ENCODE measurements around the gene PRLR.

PRLR gene

GRCh38 chr5:35237580-35238376, 7.5 kb upstream of the PRLR start:
- H3K4me1 ChIP-seq (ENCODE audit: control insufficient read depth, insufficient read depth, low read length, poor library complexity, severe bottlenecking): no peaks in the 10 kb centered on the region
- H3K27ac ChIP-seq (ENCODE audit: insufficient read depth, low read length, poor library complexity, severe bottlenecking): no peak overlapping the region
- peaks cover 4% of the 10 kb centered on the region for H3K27me3 ChIP-seq (replicated peaks; ENCODE audit: control insufficient read depth, insufficient read depth, low read length, poor library complexity, severe bottlenecking)
- no peaks in the 10 kb centered on the region for H3K9me3 ChIP-seq (ENCODE audit: control insufficient read depth, low read length)
- no peak overlapping the region for H3K4me3 ChIP-seq (ENCODE audit: insufficient read depth, low read depth, low read length, poor library complexity, severe bottlenecking)
- DNase-seq: no peak
- H3K36me3 ChIP-seq (ENCODE audit: control insufficient read depth, insufficient read depth, low read length): no peaks in the 10 kb centered on the region

GRCh38 chr5:35236770-35237169, 6.5 kb upstream of the PRLR start:
- Histone ChIP-seq H3K4me3 (ENCODE audit: insufficient read depth, low read depth, low read length, poor library complexity, severe bottlenecking) (no peak overlapping the region), H3K36me3 (ENCODE audit: control insufficient read depth, insufficient read depth, low read length) (no peaks in the 10 kb centered on the region), H3K27me3 (replicated peaks; ENCODE audit: control insufficient read depth, insufficient read depth, low read length, poor library complexity, severe bottlenecking) (peaks cover 4% of the 10 kb centered on the region), H3K9me3 (ENCODE audit: control insufficient read depth, low read length) (no peaks in the 10 kb centered on the region), H3K4me1 (ENCODE audit: control insufficient read depth, insufficient read depth, low read length, poor library complexity, severe bottlenecking) (no peaks in the 10 kb centered on the region), H3K27ac (ENCODE audit: insufficient read depth, low read length, poor library complexity, severe bottlenecking) (no peak overlapping the region)
- DNase-seq: no peak

- H3K27me3 ChIP-seq (replicated peaks; ENCODE audit: control insufficient read depth, insufficient read depth, low read length, poor library complexity, severe bottlenecking): peaks cover 18% of the 10 kb centered on the region
- H3K4me1 ChIP-seq (ENCODE audit: control insufficient read depth, insufficient read depth, low read length, poor library complexity, severe bottlenecking): peaks cover 6% of the 10 kb centered on the region
- DNase-seq: no peak
- H3K36me3 ChIP-seq (ENCODE audit: control insufficient read depth, insufficient read depth, low read length): no peaks in the 10 kb centered on the region
- no peak overlapping the region for H3K27ac ChIP-seq (ENCODE audit: insufficient read depth, low read length, poor library complexity, severe bottlenecking)
- no peaks in the 10 kb centered on the region for H3K9me3 ChIP-seq (ENCODE audit: control insufficient read depth, low read length)
- no peak overlapping the region for H3K4me3 ChIP-seq (ENCODE audit: insufficient read depth, low read depth, low read length, poor library complexity, severe bottlenecking)
Observed at GRCh38 chr5:35233601-35234000, 3.3 kb upstream of the PRLR start.

- no peak overlapping the region for H3K4me3 ChIP-seq (ENCODE audit: insufficient read depth, low read depth, low read length, poor library complexity, severe bottlenecking)
- no peak overlapping the region for H3K27ac ChIP-seq (ENCODE audit: insufficient read depth, low read length, poor library complexity, severe bottlenecking)
- no peak for DNase-seq
- no peaks in the 10 kb centered on the region for H3K9me3 ChIP-seq (ENCODE audit: control insufficient read depth, low read length)
- peaks cover 20% of the 10 kb centered on the region for H3K27me3 ChIP-seq (replicated peaks; ENCODE audit: control insufficient read depth, insufficient read depth, low read length, poor library complexity, severe bottlenecking)
- H3K36me3 ChIP-seq (ENCODE audit: control insufficient read depth, insufficient read depth, low read length): no peaks in the 10 kb centered on the region
- H3K4me1 ChIP-seq (ENCODE audit: control insufficient read depth, insufficient read depth, low read length, poor library complexity, severe bottlenecking): peaks cover 6% of the 10 kb centered on the region
Observed at GRCh38 chr5:35233121-35233520, 2.8 kb upstream of the PRLR start.

GRCh38 chr5:35232124-35232523, 1.8 kb upstream of the PRLR start:
- DNase-seq: no peak
- no peaks in the 10 kb centered on the region for H3K9me3 ChIP-seq (ENCODE audit: control insufficient read depth, low read length)
- peaks cover 6% of the 10 kb centered on the region for H3K4me1 ChIP-seq (ENCODE audit: control insufficient read depth, insufficient read depth, low read length, poor library complexity, severe bottlenecking)
- H3K36me3 ChIP-seq (ENCODE audit: control insufficient read depth, insufficient read depth, low read length): no peaks in the 10 kb centered on the region
- H3K27ac ChIP-seq (ENCODE audit: insufficient read depth, low read length, poor library complexity, severe bottlenecking): no peak overlapping the region
- H3K27me3 ChIP-seq (replicated peaks; ENCODE audit: control insufficient read depth, insufficient read depth, low read length, poor library complexity, severe bottlenecking): peaks cover 28% of the 10 kb centered on the region
- H3K4me3 ChIP-seq (ENCODE audit: insufficient read depth, low read depth, low read length, poor library complexity, severe bottlenecking): no peak overlapping the region

GRCh38 chr5:35229076-35230037, 930 bp downstream of the PRLR start:
- Histone ChIP-seq H3K9me3 (ENCODE audit: control insufficient read depth, low read length) (no peaks in the 10 kb centered on the region), H3K36me3 (ENCODE audit: control insufficient read depth, insufficient read depth, low read length) (no peaks in the 10 kb centered on the region), H3K27ac (ENCODE audit: insufficient read depth, low read length, poor library complexity, severe bottlenecking) (no peak overlapping the region), H3K4me3 (ENCODE audit: insufficient read depth, low read depth, low read length, poor library complexity, severe bottlenecking) (peak overlapping the region; percentile 23), H3K4me1 (ENCODE audit: control insufficient read depth, insufficient read depth, low read length, poor library complexity, severe bottlenecking) (peaks cover 6% of the 10 kb centered on the region), H3K27me3 (replicated peaks; ENCODE audit: control insufficient read depth, insufficient read depth, low read length, poor library complexity, severe bottlenecking) (peaks cover 28% of the 10 kb centered on the region)
- DNase-seq: no peak

- Histone ChIP-seq H3K4me1 (ENCODE audit: control insufficient read depth, insufficient read depth, low read length, poor library complexity, severe bottlenecking) (peaks cover 6% of the 10 kb centered on the region), H3K27me3 (replicated peaks; ENCODE audit: control insufficient read depth, insufficient read depth, low read length, poor library complexity, severe bottlenecking) (peaks cover 23% of the 10 kb centered on the region), H3K36me3 (ENCODE audit: control insufficient read depth, insufficient read depth, low read length) (no peaks in the 10 kb centered on the region), H3K9me3 (ENCODE audit: control insufficient read depth, low read length) (no peaks in the 10 kb centered on the region), H3K4me3 (ENCODE audit: insufficient read depth, low read depth, low read length, poor library complexity, severe bottlenecking) (no peak overlapping the region), H3K27ac (ENCODE audit: insufficient read depth, low read length, poor library complexity, severe bottlenecking) (no peak overlapping the region)
- no peak for DNase-seq
Observed at GRCh38 chr5:35228310-35228709, 2.0 kb downstream of the PRLR start.

GRCh38 chr5:35227720-35228119, 2.6 kb downstream of the PRLR start:
- Histone ChIP-seq H3K27me3 (replicated peaks; ENCODE audit: control insufficient read depth, insufficient read depth, low read length, poor library complexity, severe bottlenecking) (peaks cover 23% of the 10 kb centered on the region), H3K4me1 (ENCODE audit: control insufficient read depth, insufficient read depth, low read length, poor library complexity, severe bottlenecking) (peaks cover 6% of the 10 kb centered on the region), H3K27ac (ENCODE audit: insufficient read depth, low read length, poor library complexity, severe bottlenecking) (no peak overlapping the region), H3K36me3 (ENCODE audit: control insufficient read depth, insufficient read depth, low read length) (no peaks in the 10 kb centered on the region), H3K9me3 (ENCODE audit: control insufficient read depth, low read length) (no peaks in the 10 kb centered on the region), H3K4me3 (ENCODE audit: insufficient read depth, low read depth, low read length, poor library complexity, severe bottlenecking) (no peak overlapping the region)
- no peak for DNase-seq

GRCh38 chr5:35223787-35224395, 6.4 kb downstream of the PRLR start:
- DNase-seq: no peak

More at GRCh38 chr5:35223787-35224395, 6.4 kb downstream of the PRLR start:
- no peaks in the 10 kb centered on the region for H3K4me1 ChIP-seq (ENCODE audit: control insufficient read depth, insufficient read depth, low read length, poor library complexity, severe bottlenecking)
- peaks cover 10% of the 10 kb centered on the region for H3K27me3 ChIP-seq (replicated peaks; ENCODE audit: control insufficient read depth, insufficient read depth, low read length, poor library complexity, severe bottlenecking)
- no peaks in the 10 kb centered on the region for H3K9me3 ChIP-seq (ENCODE audit: control insufficient read depth, low read length)
- no peak overlapping the region for H3K27ac ChIP-seq (ENCODE audit: insufficient read depth, low read length, poor library complexity, severe bottlenecking)
- H3K36me3 ChIP-seq (ENCODE audit: control insufficient read depth, insufficient read depth, low read length): no peaks in the 10 kb centered on the region
- H3K4me3 ChIP-seq (ENCODE audit: insufficient read depth, low read depth, low read length, poor library complexity, severe bottlenecking): no peak overlapping the region

All from effector memory CD4-positive, alpha-beta T cell (primary cell).